Activated naive CD8-positive, alpha-beta T cell treated with anti-CD3 and anti-CD28 coated beads, Interleukin-2, amount 50 U/mL, for 24 hours (primary cell): ENCODE results near the gene INPP5F.
A peak's percentile ranks its signal among the peaks of the same experiment; 100 is the strongest.

Experiments
- ATAC-seq: fragments of 150-1000 bp; cut with Tn5 transposase; one replicate; pipeline ENCODE4 v1.10.0; 2021
- DNase-seq: peaks from one replicate; pipeline ENCODE4 v3.0.0; 2021
- H3K27ac Mint-ChIP-seq: one replicate; pipeline ENCODE4 v1.8.0; 2021; ENCODE audit warnings: mild to moderate bottlenecking, mixed read lengths
- H3K27me3 Mint-ChIP-seq: one replicate; pipeline ENCODE4 v1.8.0; 2021; ENCODE audit warnings: mixed read lengths
- H3K36me3 Mint-ChIP-seq: one replicate; pipeline ENCODE4 v1.8.0; 2021; ENCODE audit warnings: low read depth, mixed read lengths
- H3K4me1 Mint-ChIP-seq: one replicate; pipeline ENCODE4 v1.8.0; 2021; ENCODE audit warnings: mixed read lengths
- H3K4me3 Mint-ChIP-seq: one replicate; pipeline ENCODE4 v1.8.0; 2021; ENCODE audit warnings: mild to moderate bottlenecking, moderate library complexity, mixed read lengths
- H3K9me3 Mint-ChIP-seq: one replicate; pipeline ENCODE4 v1.8.0; 2021; ENCODE audit warnings: mixed read lengths

INPP5F gene

DNA sequence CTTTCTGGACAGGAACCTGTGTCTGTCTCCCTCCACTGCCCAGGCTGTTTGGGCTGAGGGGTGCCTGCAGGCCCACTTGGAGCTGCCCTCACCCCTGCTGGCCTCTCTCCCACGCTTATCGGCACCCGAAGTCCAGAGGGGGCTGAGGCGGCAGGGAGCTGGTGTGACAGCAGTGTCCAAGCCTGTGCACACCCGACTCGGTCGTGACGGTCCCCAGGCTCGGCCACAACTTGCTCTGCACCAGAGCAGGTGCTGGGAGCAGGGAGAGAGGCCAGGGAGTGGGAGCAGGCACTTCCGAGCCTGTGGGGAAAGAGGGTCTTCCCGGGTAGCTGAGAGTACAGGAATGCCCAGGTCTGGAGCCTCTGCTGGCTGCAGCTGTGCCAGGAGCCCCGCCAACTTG lies 23.0 kb downstream of the INPP5F start:
- H3K4me3 Mint-ChIP-seq: no peak overlapping the region
- DNase-seq (no peak), ATAC-seq (no peak)
- H3K27ac Mint-ChIP-seq: no peak overlapping the region
- H3K36me3 Mint-ChIP-seq: peaks cover 4% of the 10 kb centered on the region
- H3K27me3 Mint-ChIP-seq: no peaks in the 10 kb centered on the region
- H3K9me3 Mint-ChIP-seq: no peaks in the 10 kb centered on the region
- peaks cover 19% of the 10 kb centered on the region for H3K4me1 Mint-ChIP-seq

DNA sequence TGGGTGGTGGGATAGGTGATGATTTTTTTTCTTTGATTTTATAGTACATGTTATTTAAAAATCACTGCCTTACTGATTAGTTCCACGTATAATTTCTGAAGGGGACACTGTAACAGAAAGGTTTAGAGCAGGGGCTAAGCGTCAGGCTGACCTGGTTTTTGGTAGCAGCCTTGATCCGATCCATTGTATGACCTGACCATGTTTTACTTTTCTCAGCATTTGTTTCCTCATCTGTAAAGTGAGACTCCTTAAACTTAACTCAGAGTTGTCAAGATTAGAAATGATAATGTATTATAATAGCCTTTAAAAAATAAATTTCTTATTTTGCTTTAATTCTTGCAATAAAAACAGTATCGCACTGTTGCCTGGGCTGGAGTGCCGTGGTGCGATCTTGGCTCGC lies 23.6 kb downstream of the INPP5F start:
- Mint-ChIP-seq H3K27me3 (no peaks in the 10 kb centered on the region), H3K4me1 (peaks cover 16% of the 10 kb centered on the region), H3K9me3 (no peaks in the 10 kb centered on the region), H3K36me3 (peaks cover 4% of the 10 kb centered on the region), H3K4me3 (no peak overlapping the region), H3K27ac (no peak overlapping the region)
- ATAC-seq: no peak
- DNase-seq: no peak

DNA sequence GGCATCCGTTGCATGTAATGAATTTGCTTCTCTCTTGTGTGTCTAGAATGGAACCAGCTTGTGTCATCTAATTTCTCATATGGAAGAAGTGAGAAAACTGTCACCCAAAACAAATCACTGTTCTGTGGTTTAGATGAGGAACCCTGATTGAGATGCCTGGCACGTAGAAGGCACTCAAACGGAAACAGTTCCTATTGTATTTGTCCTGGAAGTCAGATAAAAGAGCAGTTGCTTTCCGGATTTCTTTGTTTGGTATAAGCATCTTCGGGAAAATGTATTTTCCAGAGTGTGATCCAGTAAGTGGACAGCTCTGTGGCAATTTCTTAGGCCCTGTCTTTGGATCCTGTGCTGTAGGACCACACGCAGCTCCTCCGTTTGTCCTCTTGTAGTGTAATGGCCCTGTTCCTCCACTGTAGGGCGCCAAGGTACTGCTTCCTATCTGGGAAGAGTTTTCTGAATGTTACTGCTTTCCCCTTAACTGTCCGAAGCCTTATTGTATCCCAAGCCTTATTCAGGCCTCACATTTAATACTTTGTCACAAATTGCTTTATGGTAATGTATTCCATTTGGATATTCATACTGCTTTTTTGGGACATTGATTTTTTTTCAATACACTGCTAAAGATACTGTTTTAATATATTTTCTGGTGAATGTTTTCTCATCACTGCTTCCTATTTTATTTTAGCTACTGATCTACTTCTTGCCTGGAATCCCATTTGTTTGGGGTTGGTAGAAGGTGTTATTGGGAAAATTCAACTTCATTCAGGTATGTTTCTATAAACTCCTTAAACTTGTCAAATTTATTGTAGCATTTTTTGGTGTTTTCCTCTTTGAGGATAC lies 24.8 kb downstream of the INPP5F start:
- Mint-ChIP-seq H3K36me3 (peaks cover 4% of the 10 kb centered on the region), H3K27me3 (no peaks in the 10 kb centered on the region), H3K27ac (no peak overlapping the region), H3K9me3 (no peaks in the 10 kb centered on the region), H3K4me3 (no peak overlapping the region), H3K4me1 (peaks cover 6% of the 10 kb centered on the region)
- DNase-seq (peak; percentile 57), ATAC-seq (peak; percentile 80)

DNA sequence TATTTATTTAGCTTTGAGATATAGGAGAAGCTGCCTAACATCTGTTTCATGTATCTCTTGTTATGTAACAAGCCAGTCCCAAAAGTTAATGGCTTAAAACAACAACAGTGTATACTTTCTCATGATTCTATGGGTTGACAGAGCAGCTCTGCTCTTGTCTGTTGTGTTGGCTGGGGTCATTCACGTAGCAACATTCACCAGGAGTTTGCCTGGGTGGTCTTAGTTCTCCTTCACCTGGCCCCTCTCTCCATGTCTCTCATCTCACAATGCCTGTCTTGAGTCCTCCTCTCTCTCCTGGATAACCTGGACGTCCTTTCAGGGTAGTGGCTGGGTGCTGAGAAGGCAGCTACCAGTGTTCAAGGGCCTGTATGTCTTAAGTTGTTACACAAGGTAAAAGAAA lies 27.5 kb downstream of the INPP5F start:
- Mint-ChIP-seq H3K36me3 (peaks cover 4% of the 10 kb centered on the region), H3K9me3 (no peaks in the 10 kb centered on the region), H3K4me1 (peaks cover 6% of the 10 kb centered on the region), H3K4me3 (no peak overlapping the region), H3K27me3 (no peaks in the 10 kb centered on the region), H3K27ac (no peak overlapping the region)
- no peak for ATAC-seq
- no peak for DNase-seq

DNA sequence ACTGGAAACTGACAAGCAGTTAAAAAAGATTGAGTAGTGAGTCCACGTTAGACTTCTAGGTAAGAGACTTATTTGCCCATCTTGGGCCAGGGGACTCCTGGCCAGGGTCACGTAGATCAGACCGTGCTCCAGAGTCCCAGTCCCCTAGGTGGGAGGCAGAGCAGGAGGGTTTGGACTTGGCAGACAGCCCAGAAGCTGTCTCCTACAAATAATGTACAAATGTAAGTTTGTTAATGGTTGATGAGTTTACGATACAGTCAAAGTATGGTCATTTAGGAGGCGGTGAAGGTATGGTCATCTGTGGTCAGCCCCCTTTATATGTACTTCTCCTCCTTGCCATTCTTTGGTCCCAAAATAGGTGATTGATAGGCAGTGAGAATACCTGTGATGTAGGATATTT lies 28.2 kb downstream of the INPP5F start:
- ATAC-seq: no peak
- Mint-ChIP-seq H3K9me3 (no peaks in the 10 kb centered on the region), H3K27ac (no peak overlapping the region), H3K4me3 (no peak overlapping the region), H3K4me1 (peaks cover 6% of the 10 kb centered on the region), H3K27me3 (no peaks in the 10 kb centered on the region), H3K36me3 (peaks cover 4% of the 10 kb centered on the region)
- no peak for DNase-seq

DNA sequence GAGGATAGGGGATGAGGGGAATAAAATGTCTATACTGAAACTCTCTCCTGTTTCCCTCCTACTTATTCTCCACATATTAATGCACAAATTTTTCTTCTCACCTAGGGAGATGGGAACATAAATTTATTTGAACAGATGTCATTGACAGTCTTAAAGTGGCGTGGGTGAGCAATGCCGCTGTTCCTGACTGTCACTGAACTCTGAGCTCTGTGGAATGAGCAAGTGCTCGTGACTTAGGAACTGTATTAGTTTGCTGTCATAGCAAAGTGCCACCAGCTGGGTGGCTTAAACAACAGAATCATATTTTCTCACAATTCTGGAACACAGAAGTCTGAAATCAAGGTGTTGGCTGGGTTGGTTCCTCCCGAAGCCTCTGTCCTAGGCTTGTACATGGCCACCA lies 29.1 kb downstream of the INPP5F start:
- H3K27me3 Mint-ChIP-seq: no peaks in the 10 kb centered on the region
- H3K4me1 Mint-ChIP-seq: peaks cover 6% of the 10 kb centered on the region
- DNase-seq (no peak), ATAC-seq (no peak)
- H3K36me3 Mint-ChIP-seq: peaks cover 8% of the 10 kb centered on the region
- no peaks in the 10 kb centered on the region for H3K9me3 Mint-ChIP-seq
- H3K27ac Mint-ChIP-seq: no peak overlapping the region
- no peak overlapping the region for H3K4me3 Mint-ChIP-seq

DNA sequence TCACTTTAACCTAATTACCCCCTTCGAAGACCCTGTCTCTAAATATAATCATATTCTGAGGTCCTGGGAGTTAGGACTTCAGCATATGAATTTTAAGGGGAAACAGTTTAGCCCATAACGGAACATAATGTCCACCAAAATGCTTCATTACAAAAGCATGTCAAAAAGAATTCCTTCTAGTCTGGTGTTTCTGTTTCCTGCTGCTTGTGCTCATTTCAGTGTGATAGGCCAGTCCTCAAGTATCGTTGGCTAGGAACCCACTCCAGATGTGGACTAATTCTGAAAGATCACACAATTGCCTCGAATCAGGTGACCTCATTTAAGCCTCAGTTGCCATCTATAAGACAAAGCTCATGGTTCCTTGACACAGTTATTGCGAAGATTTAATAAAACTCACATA lies 29.6 kb downstream of the INPP5F start:
- Mint-ChIP-seq H3K4me3 (no peak overlapping the region), H3K36me3 (peaks cover 8% of the 10 kb centered on the region), H3K27me3 (no peaks in the 10 kb centered on the region), H3K27ac (no peak overlapping the region), H3K4me1 (peaks cover 3% of the 10 kb centered on the region), H3K9me3 (no peaks in the 10 kb centered on the region)
- ATAC-seq (no peak), DNase-seq (no peak)

DNA sequence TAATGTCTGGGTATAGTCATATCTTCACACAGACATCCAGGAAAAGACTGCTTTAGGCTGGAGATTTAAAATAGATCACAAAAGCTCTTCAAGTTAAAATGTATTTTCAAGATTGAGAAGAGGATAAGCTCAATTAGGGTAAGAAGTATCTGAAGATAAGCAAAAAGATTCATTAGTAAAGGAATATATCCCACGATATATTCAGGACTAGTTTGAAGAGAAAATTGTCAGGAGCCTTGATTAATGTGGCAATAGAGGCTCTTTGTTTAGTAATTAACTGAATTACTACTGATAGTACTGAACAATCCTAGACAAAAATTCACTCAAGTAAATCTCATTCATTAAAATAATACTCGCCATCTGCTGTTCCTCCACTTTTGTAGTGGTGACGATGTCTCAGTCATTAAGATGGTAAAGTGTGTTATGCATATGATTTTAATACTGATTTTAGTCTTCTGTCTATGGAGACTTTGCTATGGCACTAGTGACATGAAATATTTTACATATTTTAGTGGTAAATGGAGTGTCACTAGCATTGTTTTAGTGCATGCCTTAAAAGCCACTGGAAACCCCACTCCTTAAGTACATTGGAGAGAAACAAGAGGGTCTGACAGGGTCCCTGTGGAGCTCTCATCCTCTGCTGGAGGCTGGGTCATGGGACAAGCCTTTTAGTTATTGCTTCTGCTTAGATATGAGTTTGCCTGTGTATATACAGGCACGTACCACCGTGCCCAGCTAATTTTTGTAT lies 32.8 kb downstream of the INPP5F start:
- DNase-seq (no peak), ATAC-seq (no peak)
- H3K27me3 Mint-ChIP-seq: no peaks in the 10 kb centered on the region
- H3K36me3 Mint-ChIP-seq: peaks cover 3% of the 10 kb centered on the region
- no peaks in the 10 kb centered on the region for H3K9me3 Mint-ChIP-seq
- H3K4me1 Mint-ChIP-seq: peaks cover 10% of the 10 kb centered on the region
- H3K4me3 Mint-ChIP-seq: no peak overlapping the region
- no peak overlapping the region for H3K27ac Mint-ChIP-seq

DNA sequence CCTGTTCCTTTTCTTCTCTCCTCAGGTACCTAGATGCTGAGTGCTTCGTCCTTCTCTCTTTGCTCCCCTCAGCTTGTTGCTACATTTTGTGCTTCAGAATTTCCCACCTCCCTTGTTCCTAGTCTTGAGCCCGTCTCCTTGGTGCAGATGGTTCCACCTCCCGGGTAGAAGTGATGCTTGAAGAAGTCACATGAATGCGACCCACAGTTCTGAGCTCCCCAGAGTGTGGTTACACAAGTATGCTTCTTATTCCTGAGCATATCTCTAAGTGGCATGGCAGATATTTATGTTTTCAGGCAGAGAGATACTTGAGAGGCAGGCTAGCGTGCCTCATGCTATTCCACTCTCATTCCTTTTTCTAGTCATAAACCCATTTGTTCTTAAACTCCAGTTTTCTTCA lies 34.0 kb downstream of the INPP5F start:
- DNase-seq (no peak), ATAC-seq (no peak)
- Mint-ChIP-seq H3K9me3 (no peaks in the 10 kb centered on the region), H3K36me3 (peaks cover 3% of the 10 kb centered on the region), H3K27ac (no peak overlapping the region), H3K27me3 (no peaks in the 10 kb centered on the region), H3K4me3 (no peak overlapping the region), H3K4me1 (peaks cover 11% of the 10 kb centered on the region)

DNA sequence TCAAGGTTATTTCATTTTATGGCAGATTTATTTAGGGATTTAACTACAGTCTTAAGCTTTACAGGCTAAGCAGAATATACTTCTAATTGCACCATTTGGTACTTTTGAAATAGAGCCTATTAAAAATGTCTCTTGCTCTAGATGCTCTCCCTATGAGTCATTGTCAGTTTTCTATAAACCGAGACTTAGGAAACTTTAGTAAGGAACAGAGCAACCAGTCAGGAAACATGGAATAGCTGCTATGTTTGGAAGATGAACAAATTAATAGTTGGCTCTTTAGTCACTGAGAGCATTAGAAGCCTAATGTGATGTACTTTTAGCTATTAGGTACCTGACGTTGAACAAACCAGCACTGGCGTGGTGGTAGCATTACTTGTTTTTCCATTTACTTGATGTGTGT lies 35.3 kb downstream of the INPP5F start:
- Mint-ChIP-seq H3K4me1 (peaks cover 11% of the 10 kb centered on the region), H3K4me3 (no peak overlapping the region), H3K27ac (no peak overlapping the region), H3K36me3 (peaks cover 3% of the 10 kb centered on the region), H3K27me3 (no peaks in the 10 kb centered on the region), H3K9me3 (no peaks in the 10 kb centered on the region)
- DNase-seq (no peak), ATAC-seq (no peak)

DNA sequence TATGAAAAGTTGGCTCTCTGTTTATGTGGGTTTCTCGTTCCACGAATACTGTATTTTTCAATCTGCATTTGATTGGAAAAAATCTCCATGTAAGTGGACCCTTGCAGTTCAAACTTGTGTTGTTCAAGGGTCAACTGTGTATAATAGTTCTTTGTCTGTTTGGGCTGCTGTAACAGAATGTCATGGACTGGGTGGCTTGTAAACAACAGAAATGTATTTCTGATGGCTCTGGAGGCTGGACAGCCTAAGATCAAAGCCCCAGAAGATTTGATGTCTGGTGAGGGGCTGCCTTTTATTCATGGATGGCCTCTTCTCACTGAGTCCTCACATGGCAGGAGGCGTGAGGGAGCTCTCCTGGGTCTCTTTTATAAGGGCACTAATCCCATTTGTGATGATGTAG lies 36.2 kb downstream of the INPP5F start:
- Mint-ChIP-seq H3K36me3 (peaks cover 3% of the 10 kb centered on the region), H3K27me3 (no peaks in the 10 kb centered on the region), H3K4me3 (no peak overlapping the region), H3K27ac (no peak overlapping the region), H3K4me1 (peaks cover 11% of the 10 kb centered on the region), H3K9me3 (no peaks in the 10 kb centered on the region)
- ATAC-seq: no peak
- DNase-seq: no peak

DNA sequence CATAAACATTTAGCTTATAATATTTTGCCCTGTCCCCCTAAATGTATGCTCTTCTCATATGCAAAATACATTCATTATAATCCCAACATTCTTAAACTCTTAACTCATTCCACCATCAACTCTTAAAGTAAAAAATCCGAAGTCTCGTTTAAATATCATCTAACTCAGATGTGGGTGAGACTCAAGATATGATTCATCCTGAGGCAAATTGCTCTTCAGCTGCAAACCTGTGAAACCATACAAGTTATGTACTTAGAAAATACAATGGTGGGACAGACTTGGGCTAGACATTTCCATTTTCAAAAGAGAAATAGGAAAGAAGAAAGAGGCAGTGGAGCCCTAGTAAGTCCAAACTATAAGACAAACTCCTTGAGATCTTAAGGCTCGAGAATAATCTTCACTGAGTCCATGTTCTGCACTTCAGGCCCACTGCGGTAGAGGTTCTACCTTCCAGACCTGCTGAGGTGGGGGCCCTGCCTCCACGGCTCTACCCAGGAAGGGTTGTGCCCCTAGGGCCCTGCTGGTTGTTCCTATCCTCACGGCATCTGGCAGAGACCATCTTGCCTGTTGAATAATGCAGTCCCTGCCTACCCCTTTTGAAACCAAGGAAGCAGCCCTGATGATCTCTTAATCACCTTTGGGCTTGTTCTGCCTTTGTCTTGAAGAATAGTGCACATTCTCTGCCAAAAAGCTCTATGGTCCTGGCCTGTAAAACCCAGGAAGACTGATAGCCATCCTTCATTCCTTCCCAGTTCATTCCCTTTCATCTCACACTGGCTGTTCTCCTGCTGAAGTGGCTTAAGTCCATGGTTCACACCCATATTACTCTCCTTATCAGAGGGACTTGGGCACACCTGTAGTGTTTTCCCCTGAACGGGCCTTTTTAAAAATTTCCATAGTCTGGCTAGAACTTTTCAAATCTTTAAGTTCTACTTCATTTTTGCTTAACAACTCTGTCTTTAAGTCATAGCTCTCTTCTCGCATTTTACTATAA lies 37.3 kb downstream of the INPP5F start:
- no peaks in the 10 kb centered on the region for H3K27me3 Mint-ChIP-seq
- peaks cover 11% of the 10 kb centered on the region for H3K4me1 Mint-ChIP-seq
- peaks cover 3% of the 10 kb centered on the region for H3K36me3 Mint-ChIP-seq
- no peak overlapping the region for H3K27ac Mint-ChIP-seq
- peak; percentile 72 for ATAC-seq
- no peak overlapping the region for H3K4me3 Mint-ChIP-seq
- no peaks in the 10 kb centered on the region for H3K9me3 Mint-ChIP-seq
- DNase-seq: no peak

DNA sequence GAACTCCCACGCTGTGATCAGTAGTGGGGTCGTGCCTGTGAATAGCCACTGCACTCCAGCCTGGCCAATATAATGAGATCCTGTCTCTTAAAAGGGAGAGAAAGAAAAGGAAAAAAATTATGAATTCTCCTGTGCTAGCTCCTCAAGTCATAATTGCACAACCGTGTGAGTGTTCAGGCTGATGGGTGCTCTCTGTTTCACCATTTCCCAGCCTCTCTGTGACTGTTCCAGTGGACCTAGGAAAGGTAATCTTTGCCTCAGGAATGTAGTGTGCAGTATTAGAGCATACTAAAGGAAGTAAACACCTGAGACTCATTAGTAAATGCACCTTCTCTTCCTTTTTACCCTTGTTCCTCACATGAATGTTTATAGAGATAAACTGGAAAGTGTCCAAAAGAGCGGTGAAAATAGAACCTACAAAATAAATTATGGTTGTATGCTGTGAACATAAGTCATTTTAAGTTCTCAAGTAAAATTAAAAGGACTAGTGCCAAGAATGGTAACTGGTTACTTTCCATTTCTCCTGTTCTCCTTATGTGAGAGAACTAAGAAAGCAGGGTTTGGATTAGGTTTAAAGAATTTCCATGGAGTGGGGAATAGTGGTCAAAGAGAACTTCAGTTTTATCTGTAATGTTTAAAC lies 42.7 kb downstream of the INPP5F start:
- Mint-ChIP-seq H3K4me1 (peaks cover 3% of the 10 kb centered on the region), H3K27me3 (no peaks in the 10 kb centered on the region), H3K27ac (no peak overlapping the region), H3K9me3 (no peaks in the 10 kb centered on the region), H3K4me3 (no peak overlapping the region), H3K36me3 (no peaks in the 10 kb centered on the region)
- no peak for DNase-seq
- ATAC-seq: no peak

DNA sequence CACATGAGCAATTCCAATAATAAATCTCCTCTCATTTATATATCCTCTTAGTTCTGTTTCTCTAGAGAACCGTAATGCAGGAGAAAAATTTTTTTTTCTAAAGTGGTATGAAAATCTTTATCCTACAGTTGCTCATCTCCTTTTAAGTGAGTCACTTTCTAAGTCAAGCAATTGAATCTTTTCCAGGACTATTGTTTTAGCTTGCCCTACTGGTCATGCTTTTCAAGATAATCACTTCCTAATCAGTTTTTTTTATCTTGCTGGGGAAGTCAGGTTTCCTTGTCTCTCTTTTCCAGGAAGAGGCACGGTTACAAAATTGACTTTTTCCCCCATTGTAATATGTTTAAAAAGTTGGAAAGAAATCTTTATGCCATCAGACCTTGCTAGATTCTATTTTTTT lies 44.0 kb downstream of the INPP5F start:
- peaks cover 3% of the 10 kb centered on the region for H3K4me1 Mint-ChIP-seq
- H3K27me3 Mint-ChIP-seq: no peaks in the 10 kb centered on the region
- no peak overlapping the region for H3K27ac Mint-ChIP-seq
- DNase-seq: no peak
- no peak overlapping the region for H3K4me3 Mint-ChIP-seq
- no peaks in the 10 kb centered on the region for H3K9me3 Mint-ChIP-seq
- no peaks in the 10 kb centered on the region for H3K36me3 Mint-ChIP-seq
- ATAC-seq: no peak
